CD4-positive, alpha-beta T cell treated with Interleukin-17A for 4 hours (primary cell): ENCODE data around the gene DPEP1.
"Not testable (repeated sequence)": the region's sequence is repeated elsewhere in the genome, so short reads cannot be mapped to it uniquely, and the experiment has no call there.

Experiments
- DNase-seq: peaks from one replicate; pipeline ENCODE4 v3.0.0-alpha.2; 2020; ENCODE audit warnings: mixed read lengths

The DPEP1 gene

DNA sequence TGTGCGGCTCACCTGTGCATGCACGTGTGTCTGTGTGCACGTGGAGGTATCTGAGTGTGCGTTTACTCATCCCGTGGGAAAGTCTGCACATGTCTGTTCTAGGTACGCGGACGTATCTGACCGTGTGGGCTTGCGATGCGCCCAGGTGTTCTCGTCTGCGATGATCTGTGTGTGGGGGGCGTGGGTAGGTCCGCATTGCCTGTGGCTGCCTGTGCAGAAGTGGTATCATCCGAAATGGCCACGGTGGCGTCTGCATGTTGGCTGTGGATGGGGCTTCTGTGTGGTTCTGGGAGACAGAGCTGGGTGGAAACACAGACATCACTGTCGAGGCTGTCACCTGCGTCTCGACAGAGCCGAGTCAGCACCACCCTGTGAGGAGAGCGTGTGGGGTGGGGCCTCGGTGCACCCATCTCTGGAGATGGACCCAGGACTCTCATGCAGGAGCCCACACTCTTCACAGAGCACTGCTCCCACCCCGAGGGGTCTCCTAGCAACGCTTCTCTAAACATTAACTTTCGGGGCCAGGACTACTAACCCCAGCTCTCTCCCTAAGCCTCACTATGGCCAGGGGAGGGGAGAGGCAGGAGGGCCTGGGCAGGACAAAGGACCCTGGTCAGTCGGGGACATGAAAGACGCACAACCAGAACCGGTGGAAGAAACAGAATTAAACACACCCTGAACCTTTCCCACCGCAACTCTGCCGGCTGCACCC, 8.4 kb downstream of the DPEP1 start:
- DNase-seq = no peak

- no peak for DNase-seq
Observed at GRCh38 chr16:89623511-89624261, 10.2 kb downstream of the DPEP1 start.

- DNase-seq = no peak
Observed at GRCh38 chr16:89624777-89625761, 11.6 kb downstream of the DPEP1 start.

- no peak for DNase-seq
Observed at GRCh38 chr16:89629827-89630610, 16.6 kb downstream of the DPEP1 start.

- DNase-seq = no peak
Observed at GRCh38 chr16:89633064-89633631, 19.7 kb downstream of the DPEP1 start.

- DNase-seq = not testable (repeated sequence)
Observed at GRCh38 chr16:89634463-89635385, 21.3 kb downstream of the DPEP1 start.

DNA sequence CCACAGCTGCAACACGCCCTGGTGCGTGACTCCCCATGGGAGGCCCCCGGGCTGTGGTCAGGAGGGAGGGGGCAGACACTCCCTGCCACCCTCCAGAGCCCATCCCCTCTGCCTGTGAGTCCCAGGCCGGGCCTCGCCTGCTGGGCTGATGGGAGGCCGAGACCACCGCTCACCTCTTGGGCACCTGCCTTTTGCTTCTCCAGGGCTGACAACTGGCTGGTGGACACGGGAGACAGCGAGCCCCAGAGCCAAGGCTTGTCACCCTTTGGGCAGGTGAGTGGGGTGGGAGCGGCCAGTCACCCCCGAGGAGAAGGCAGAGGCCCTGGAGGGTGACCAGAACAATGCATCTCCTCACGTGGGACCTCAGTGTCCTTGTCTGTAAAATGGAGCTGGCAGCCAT, 23.2 kb downstream of the DPEP1 start:
- DNase-seq = no peak

DNA sequence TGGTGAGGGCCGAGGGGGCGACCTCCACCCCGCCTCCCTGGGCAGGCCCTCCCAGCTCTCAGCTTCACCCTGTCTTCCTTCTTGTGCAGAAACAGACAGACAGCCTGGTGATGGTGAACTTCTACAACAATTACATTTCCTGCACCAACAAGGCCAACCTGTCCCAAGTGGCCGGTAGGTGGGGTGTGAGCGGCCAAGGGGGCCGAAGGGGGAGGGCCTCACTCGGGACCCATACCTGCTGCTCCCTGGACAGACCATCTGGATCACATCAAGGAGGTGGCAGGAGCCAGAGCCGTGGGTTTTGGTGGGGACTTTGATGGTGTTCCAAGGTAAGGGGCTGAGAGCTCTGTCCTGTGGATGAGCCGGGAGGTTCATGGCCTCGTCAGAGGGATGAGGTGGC, 23.9 kb downstream of the DPEP1 start:
- no peak for DNase-seq

GRCh38 chr16:89638455-89638854, 25.0 kb downstream of the DPEP1 start:
- no peak for DNase-seq

GRCh38 chr16:89639385-89639784, 25.9 kb downstream of the DPEP1 start:
- DNase-seq = no peak

- no peak for DNase-seq
Observed at GRCh38 chr16:89641458-89642119, 28.1 kb downstream of the DPEP1 start.

DNA sequence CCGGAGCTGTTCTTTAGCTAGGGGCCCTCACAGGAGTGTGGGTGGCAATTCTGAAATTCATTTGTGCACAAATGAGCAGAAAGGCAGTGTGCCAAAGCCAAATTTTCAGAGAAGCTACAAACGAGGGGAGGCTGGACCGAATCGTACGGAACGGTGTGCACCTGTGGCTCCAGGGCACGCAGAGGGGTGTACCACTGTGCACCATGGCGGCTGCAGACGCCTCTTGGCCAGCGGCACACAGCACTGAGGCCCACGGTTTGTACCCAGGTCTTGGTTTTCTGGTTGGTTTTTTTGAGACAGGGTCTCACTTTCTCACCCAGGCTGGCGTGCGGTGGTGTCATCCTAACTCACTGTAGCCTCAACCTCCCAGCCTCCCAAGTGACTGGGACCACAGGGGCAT, 29.1 kb downstream of the DPEP1 start:
- no peak for DNase-seq

- no peak for DNase-seq
Observed at GRCh38 chr16:89643769-89644300, 30.4 kb downstream of the DPEP1 start.

DNA sequence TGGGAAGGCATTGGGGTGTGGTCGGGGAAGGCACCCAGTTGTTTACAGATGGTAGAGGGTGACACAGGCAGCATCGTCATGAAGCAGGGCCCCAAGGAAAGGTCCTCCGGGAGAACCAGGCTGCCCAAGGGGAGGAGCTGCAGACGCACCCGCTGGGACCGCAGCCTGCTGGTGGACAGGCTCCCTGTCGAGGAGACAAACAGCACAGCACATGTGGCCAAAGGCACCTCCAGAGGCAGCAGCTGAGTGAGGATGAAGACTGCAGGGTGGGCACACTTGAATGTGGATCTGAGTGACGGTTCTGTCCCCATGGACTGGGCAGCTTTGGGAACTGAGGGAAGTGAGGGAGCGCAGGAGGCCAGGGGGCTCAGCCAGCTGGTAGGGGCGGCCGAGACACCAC, 31.7 kb downstream of the DPEP1 start:
- no peak for DNase-seq

DNA sequence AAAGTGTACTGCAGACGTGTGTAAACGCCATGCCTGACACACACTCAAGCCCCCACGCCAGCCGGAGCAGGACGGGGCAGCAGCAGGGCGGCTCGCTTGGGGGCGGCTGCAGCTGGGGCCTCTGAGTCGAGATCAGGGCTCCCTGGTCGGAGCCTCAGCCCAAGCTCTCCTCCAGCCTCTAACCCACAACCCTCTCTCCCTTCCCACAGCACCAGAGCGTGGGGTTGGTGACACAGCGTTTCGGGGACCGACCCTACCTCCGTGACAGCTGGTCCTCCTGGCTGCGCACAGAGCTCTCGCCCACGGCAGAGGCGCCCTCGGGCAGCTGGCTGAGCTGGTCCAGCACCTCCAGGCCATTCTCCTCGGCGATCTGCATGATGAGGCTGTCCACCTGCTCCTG, 32.8 kb downstream of the DPEP1 start:
- no peak for DNase-seq

GRCh38 chr16:89646906-89647305, 33.5 kb downstream of the DPEP1 start:
- DNase-seq = no peak

- DNase-seq = no peak
Observed at GRCh38 chr16:89651584-89651983, 38.1 kb downstream of the DPEP1 start.

GRCh38 chr16:89653656-89654295, 40.3 kb downstream of the DPEP1 start:
- no peak for DNase-seq

GRCh38 chr16:89655062-89655643, 41.7 kb downstream of the DPEP1 start:
- no peak for DNase-seq
